PC-3 (cell line): Measurements from ENCODE around the gene SCPEP1. TPM values are rescaled to one million over a fixed set of nuclear protein-coding genes. Genes with fewer than 3 reads are reported as not detected.

ENCODE experiments used
- ATAC-seq: fragments of 200-7000 bp; cut with Tn5 transposase; 2 replicates; pipeline ENCODE4 v1.9.1; 2020; ENCODE audit warnings: mild to moderate bottlenecking, moderate library complexity
- BruUV-seq: library from RNA; stranded (reverse); fragments of 400-500 nt; replicated peaks from 2 replicates; lab custom pipeline; 2021; lab: Mats Ljungman, UMichigan
- CTCF ChIA-PET: fragments of 300-600 bp; sonication (Branson Sonifier 250); formaldehyde crosslinking; loops from one replicate; lab custom pipeline; 2022; ENCODE audit warnings: antibody characterized with exemption; lab: Charles Lee
- POLR2A ChIA-PET: fragments of 300-600 bp; sonication (Branson Sonifier 250); formaldehyde crosslinking; loops from one replicate; lab custom pipeline; 2022; ENCODE audit warnings: antibody characterized with exemption; ENCODE audit not compliant: unreplicated experiment; lab: Charles Lee
- DNase-seq: peaks from one replicate; pipeline ENCODE4 v3.0.0-alpha.2; 2015
- H2AFZ ChIP-seq: fragments of 300-600 bp; sonication (generic); 2 replicates; pipeline ENCODE4 v1.6.0; 2016; ENCODE audit warnings: antibody characterized with exemption, low read length
- H3F3A ChIP-seq: fragments of 300-600 bp; sonication (generic); one replicate; pipeline ENCODE4 v1.6.0; 2017; ENCODE audit warnings: antibody characterized with exemption, low read length, control low read depth, mild to moderate bottlenecking; ENCODE audit not compliant: unreplicated experiment
- H3K27ac ChIP-seq: fragments of 300-600 bp; sonication (generic); 2 replicates; pipeline ENCODE4 v1.5.1; 2016; ENCODE audit warnings: mild to moderate bottlenecking, low read length
- H3K27me3 ChIP-seq: fragments of 300-600 bp; sonication (generic); 2 replicates; pipeline ENCODE4 v1.6.1; 2016; ENCODE audit warnings: low read length, mixed read lengths
- H3K36me3 ChIP-seq: fragments of 300-600 bp; sonication (generic); 2 replicates; pipeline ENCODE4 v1.6.1; 2016; ENCODE audit warnings: low read depth, mixed run types, low read length, mixed read lengths
- H3K4me1 ChIP-seq: fragments of 300-600 bp; sonication (generic); 2 replicates; pipeline ENCODE4 v1.5.1; 2016; ENCODE audit warnings: low read length; ENCODE audit not compliant: insufficient read depth
- H3K4me2 ChIP-seq: fragments of 300-600 bp; sonication (generic); 2 replicates; pipeline ENCODE4 v1.6.0; 2016; ENCODE audit warnings: low read length
- H3K4me3 ChIP-seq: fragments of 300-600 bp; sonication (generic); 2 replicates; pipeline ENCODE4 v1.5.1; 2016; ENCODE audit warnings: mild to moderate bottlenecking, low read length, mixed read lengths
- H3K79me2 ChIP-seq: fragments of 300-600 bp; sonication (generic); 2 replicates; pipeline ENCODE4 v1.6.1; 2017; ENCODE audit warnings: low read length, mixed read lengths
- H3K9ac ChIP-seq: fragments of 300-600 bp; sonication (generic); 2 replicates; pipeline ENCODE4 v1.6.0; 2016; ENCODE audit warnings: mild to moderate bottlenecking, low read length
- H3K9me2 ChIP-seq: fragments of 300-600 bp; sonication (generic); replicated peaks from 2 replicates; pipeline ENCODE4 v1.6.1; 2016; ENCODE audit warnings: mixed run types, low read length, mixed read lengths
- H3K9me3 ChIP-seq: fragments of 300-600 bp; sonication (generic); 2 replicates; pipeline ENCODE4 v1.6.1; 2016; ENCODE audit warnings: low read length, mixed read lengths
- H4K20me1 ChIP-seq: fragments of 300-600 bp; sonication (generic); 2 replicates; pipeline ENCODE4 v1.6.1; 2016; ENCODE audit warnings: low read length, mixed read lengths
- EZH2 ChIP-seq: fragments of 300-600 bp; sonication (generic); IDR thresholded peaks from one replicate; pipeline ENCODE4 v1.6.1; 2017; ENCODE audit warnings: antibody characterized with exemption, mild to moderate bottlenecking, low read length; ENCODE audit not compliant: unreplicated experiment
- EZH2phosphoT487 ChIP-seq: fragments of 300-600 bp; sonication (generic); IDR thresholded peaks from 2 replicates; pipeline ENCODE4 v1.6.1; 2018; ENCODE audit warnings: mild to moderate bottlenecking, antibody characterized with exemption, low read length, borderline replicate concordance
- intact Hi-C: fragments of 100-400 bp; cut with micrococcal nuclease; formaldehyde crosslinking; loops from 2 replicates; pipeline ENCODE4 v1.9.0; 2023
- total RNA-seq: library from RNA; depleted of rRNA; stranded (reverse); fragments of >200 nt; gene quantifications from 2 replicates; pipeline ENCODE4 v1.2.3, GENCODE V29; 2014
- TF ChIP-seq, protein P1 (sequence below): fragments of 300-600 bp; sonication (generic); conservative IDR thresholded peaks from 2 replicates; pipeline ENCODE4 v1.5.1; 2017; ENCODE audit warnings: antibody characterized with exemption, low read depth, mild to moderate bottlenecking, low read length

SCPEP1 gene
- total RNA-seq, 1 experiment from 2014 or later, result 73.3 TPM

DNA sequence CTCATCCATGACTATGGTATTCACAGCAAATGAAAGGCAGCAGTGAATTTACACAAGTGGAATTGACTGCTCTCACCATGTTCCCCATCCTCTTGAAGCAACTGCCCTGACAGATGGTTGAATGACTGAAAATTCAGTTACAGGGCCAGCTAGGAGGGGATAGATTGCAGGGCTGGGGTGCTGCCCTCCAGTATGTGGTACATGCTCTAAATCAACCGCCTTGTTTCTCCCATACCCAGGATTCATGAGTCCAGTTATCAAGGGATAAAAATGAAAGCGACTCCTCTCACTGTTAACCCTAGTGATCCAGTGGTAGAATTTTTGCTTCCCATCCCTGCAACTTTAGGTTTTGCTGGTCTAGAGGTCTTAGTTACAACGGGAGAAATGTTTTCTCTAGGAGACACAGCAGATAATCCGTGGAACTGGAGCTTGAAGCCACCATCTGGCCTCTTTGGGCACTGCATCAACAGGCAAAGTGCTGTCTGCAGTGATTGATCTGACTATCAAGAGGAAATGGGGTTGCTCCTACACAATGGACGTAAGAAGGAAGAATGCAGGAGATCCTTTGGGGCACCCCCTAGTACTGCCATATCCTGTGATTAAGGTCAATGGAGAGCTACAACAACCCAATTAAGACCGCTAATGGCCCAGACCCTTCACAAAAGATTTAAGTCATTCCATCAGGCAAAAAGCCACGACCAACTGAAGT, 32.0 kb downstream of the SCPEP1 start:
- CTCF ChIA-PET, result interaction anchor here (0.6 to 1.0 kb wide), 4 partner anchors 11 to 62 kb away, joined by 3 to 7 read pairs (median 4); partner anchors contain the start of gene SCPEP1
- ATAC-seq, result peak; percentile 96
- no TSS peak for BruUV-seq

DNA sequence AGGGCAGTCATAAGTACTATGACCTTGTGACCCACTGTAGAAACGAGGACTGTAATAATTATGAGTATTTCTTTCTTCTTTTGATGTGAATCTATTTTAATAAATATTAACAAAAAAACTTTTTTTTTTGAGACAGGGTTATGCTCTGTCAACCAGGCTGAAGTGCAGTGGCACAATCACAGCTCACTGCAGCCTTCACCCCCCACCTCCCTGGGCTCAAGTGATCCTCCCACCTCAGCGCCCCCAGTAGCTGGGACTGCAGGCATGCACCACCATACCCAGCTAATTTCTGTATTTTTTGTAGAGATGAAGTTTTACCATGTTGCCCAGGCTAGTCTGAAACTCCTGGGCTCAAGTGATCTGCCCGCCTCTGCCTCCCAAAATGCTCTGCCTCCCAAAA, 32.6 kb downstream of the SCPEP1 start:
- DNase-seq, result no peak
- no peaks in the 10 kb centered on the region for H3K36me3 ChIP-seq
- H3K4me2 ChIP-seq, result peak overlapping the region; percentile 50
- no peaks in the 10 kb centered on the region for H3K9me3 ChIP-seq
- peaks cover 3% of the 10 kb centered on the region; the same call in 1 of the 2 replicates for H3K4me1 ChIP-seq
- ATAC-seq, result no peak
- H3K27ac ChIP-seq, result no peak overlapping the region
- H3K79me2 ChIP-seq, result no peaks in the 10 kb centered on the region
- H4K20me1 ChIP-seq, result no peaks in the 10 kb centered on the region
- TF ChIP-seq EZH2, result no peak
- TF ChIP-seq EZH2phosphoT487, result no peak
- TF ChIP-seq, protein P1, sequence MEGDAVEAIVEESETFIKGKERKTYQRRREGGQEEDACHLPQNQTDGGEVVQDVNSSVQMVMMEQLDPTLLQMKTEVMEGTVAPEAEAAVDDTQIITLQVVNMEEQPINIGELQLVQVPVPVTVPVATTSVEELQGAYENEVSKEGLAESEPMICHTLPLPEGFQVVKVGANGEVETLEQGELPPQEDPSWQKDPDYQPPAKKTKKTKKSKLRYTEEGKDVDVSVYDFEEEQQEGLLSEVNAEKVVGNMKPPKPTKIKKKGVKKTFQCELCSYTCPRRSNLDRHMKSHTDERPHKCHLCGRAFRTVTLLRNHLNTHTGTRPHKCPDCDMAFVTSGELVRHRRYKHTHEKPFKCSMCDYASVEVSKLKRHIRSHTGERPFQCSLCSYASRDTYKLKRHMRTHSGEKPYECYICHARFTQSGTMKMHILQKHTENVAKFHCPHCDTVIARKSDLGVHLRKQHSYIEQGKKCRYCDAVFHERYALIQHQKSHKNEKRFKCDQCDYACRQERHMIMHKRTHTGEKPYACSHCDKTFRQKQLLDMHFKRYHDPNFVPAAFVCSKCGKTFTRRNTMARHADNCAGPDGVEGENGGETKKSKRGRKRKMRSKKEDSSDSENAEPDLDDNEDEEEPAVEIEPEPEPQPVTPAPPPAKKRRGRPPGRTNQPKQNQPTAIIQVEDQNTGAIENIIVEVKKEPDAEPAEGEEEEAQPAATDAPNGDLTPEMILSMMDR, result no peak
- no peak overlapping the region for H3K9ac ChIP-seq
- H3F3A ChIP-seq, result no peaks in the 10 kb centered on the region
- peak overlapping the region; percentile 36 for H3K4me3 ChIP-seq
- ChIA-PET POLR2A (no interaction called here), CTCF (interaction anchor here (0.6 to 1.0 kb wide), 3 partner anchors 11 to 44 kb away, joined by 3 to 7 read pairs (median 4); partner anchors contain the start of gene SCPEP1)
- no peaks in the 10 kb centered on the region for H3K27me3 ChIP-seq
- intact Hi-C loops, result loop anchor here (2.0 kb wide), 2 partner anchors 32 to 44 kb away; no protein-coding TSS in a partner anchor
- H3K9me2 ChIP-seq, result no peaks in the 10 kb centered on the region
- no TSS peak for BruUV-seq
- H2AFZ ChIP-seq, result peak overlapping the region; percentile 77

More for the DNA sequence above, 32.0 kb downstream of the SCPEP1 start:
- intact Hi-C loops, result loop anchor here (2.0 to 5.0 kb wide), 3 partner anchors 33 to 97 kb away; no protein-coding TSS in a partner anchor
- H3K9ac ChIP-seq, result no peak overlapping the region
- no peaks in the 10 kb centered on the region for H3K79me2 ChIP-seq
- TF ChIP-seq EZH2phosphoT487 (no peak), EZH2 (no peak)
- TF ChIP-seq, protein P1, result peak; percentile 88
- H4K20me1 ChIP-seq, result no peaks in the 10 kb centered on the region
- no peaks in the 10 kb centered on the region for H3K9me3 ChIP-seq
- DNase-seq, result peak; percentile 78
- no peaks in the 10 kb centered on the region for H3F3A ChIP-seq
- H3K4me2 ChIP-seq, result peak overlapping the region; percentile 50
- no peak overlapping the region for H3K27ac ChIP-seq
- POLR2A ChIA-PET, result interaction anchor here (0.6 kb wide), 1 partner anchor 111 kb away, joined by 3 read pairs; no protein-coding TSS in a partner anchor
- peaks cover 3% of the 10 kb centered on the region; the same call in 1 of the 2 replicates for H3K4me1 ChIP-seq
- H2AFZ ChIP-seq, result peak overlapping the region; percentile 77
- no peaks in the 10 kb centered on the region for H3K36me3 ChIP-seq
- H3K4me3 ChIP-seq, result peak overlapping the region; percentile 36
- no peaks in the 10 kb centered on the region for H3K27me3 ChIP-seq
- H3K9me2 ChIP-seq, result no peaks in the 10 kb centered on the region
